Aorta (tissue), 5 donors: ENCODE data around the gene MGA. TPM values are rescaled to one million over a fixed set of nuclear protein-coding genes. Genes with fewer than 3 reads are reported as not detected.
"Not testable (repeated sequence)": the region's sequence is repeated elsewhere in the genome, so short reads cannot be mapped to it uniquely, and the experiment has no call there.

ENCODE experiments used
- ATAC-seq: fragments of 200-7000 bp; cut with Tn5 transposase; one replicate; pipeline ENCODE4 v1.9.1; 2022; ENCODE audit warnings: moderate library complexity; ENCODE audit not compliant: low FRiP score
- DNase-seq, 2 donors: peaks; one replicate each; pipeline ENCODE4 v3.0.0-alpha.2; 2020
- H3K27ac ChIP-seq, 2 donors: one replicate each; pipeline ENCODE4 v1.5.1; 2013; ENCODE audit warnings: low read length in 2 of 2, mild to moderate bottlenecking in 2 of 2, moderate library complexity in 2 of 2, control low read depth in 1 of 2, inconsistent platforms in 1 of 2, low read depth in 1 of 2
- H3K27me3 ChIP-seq, 2 donors: one replicate each; pipeline ENCODE4 v1.6.1; 2013; ENCODE audit warnings: control low read depth in 1 of 2, low read length in 1 of 2, mild to moderate bottlenecking in 1 of 2, moderate library complexity in 1 of 2; ENCODE audit not compliant: insufficient read depth in 2 of 2, control insufficient read depth in 1 of 2
- H3K36me3 ChIP-seq, 2 donors: one replicate each; pipeline ENCODE4 v1.6.1; 2013; ENCODE audit warnings: control low read depth in 1 of 2, low read length in 1 of 2, mild to moderate bottlenecking in 1 of 2; ENCODE audit not compliant: insufficient read depth in 2 of 2, control insufficient read depth in 1 of 2
- H3K4me1 ChIP-seq, 2 donors: one replicate each; pipeline ENCODE4 v1.6.1; 2013; ENCODE audit warnings: low read length in 2 of 2, control low read depth in 1 of 2, mild to moderate bottlenecking in 1 of 2, moderate library complexity in 1 of 2; ENCODE audit not compliant: insufficient read depth in 2 of 2, control insufficient read depth in 1 of 2
- H3K4me3 ChIP-seq, 2 donors: one replicate each; pipeline ENCODE4 v1.5.1; 2013; ENCODE audit warnings: low read length in 2 of 2, control low read depth in 1 of 2, mild to moderate bottlenecking in 1 of 2
- H3K9me3 ChIP-seq: one replicate; pipeline ENCODE4 v1.6.1; 2013; ENCODE audit warnings: mild to moderate bottlenecking, low read length; ENCODE audit not compliant: control insufficient read depth
- WGBS, 2 donors: extraction: QIAGEN DNeasy Blood & Tissue Kit; methylation state at CpG; one replicate each; pipeline ENCODE4 v1.1.7; 2013; 5-methylcytosine and 5-hydroxymethylcytosine counted together
- intact Hi-C, 2 donors: fragments of 100-400 bp; cut with DNase I; formaldehyde crosslinking; loops; one replicate each; pipeline versions ENCODE4 v1.14.2 to v1.15.0; 2022
- polyA plus RNA-seq, 2 donors: library from polyadenylated mRNA; stranded (reverse); fragments of 200-250 nt; gene quantifications; one replicate each; pipeline ENCODE4 v1.2.3, GENCODE V29; 2013
- total RNA-seq, 2 donors: library from RNA; stranded (reverse); fragmentation: NEBNext Ultra II Directional; extraction: Animal tissue kit (Norgen Biotek cat#: 25700); gene quantifications; one replicate each; pipeline ENCODE4 v1.2.1, GENCODE V29; 2021
- donor health status: healthy with polysubstance abuse.
- donor health status: Bipolar disorder and iron deficiency.
- donor health status: DM: no; HTN: no; CAD: no.
- donor health status: DM: no; HTN: no; CAD: no.
- donor health status: DM: yes; HTN: yes; CAD: no.

The MGA gene
- total and polyA plus RNA-seq, 4 donors: 1.9 to 46.6 (median 25.1) TPM

DNA sequence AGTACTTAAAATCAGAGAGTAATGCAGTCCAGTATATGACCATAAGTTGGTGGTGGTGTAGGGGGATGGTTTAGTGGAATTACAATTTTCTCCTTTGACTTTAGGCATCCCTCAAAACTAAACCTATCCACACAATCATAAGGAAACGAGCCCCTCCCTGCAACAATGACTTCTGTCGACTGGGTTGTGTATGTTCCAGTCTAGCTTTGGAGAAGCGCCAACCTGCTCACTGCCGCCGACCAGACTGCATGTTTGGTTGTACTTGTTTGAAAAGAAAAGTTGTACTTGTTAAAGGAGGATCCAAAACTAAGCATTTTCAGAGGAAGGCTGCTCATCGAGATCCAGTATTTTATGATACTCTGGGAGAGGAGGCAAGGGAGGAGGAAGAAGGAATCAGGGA is 52.8 kb downstream of the MGA start:
- ATAC-seq: no peak
- no peaks in the 10 kb centered on the region for H3K4me1 ChIP-seq
- no peak overlapping the region for H3K4me3 ChIP-seq
- intact Hi-C loops: no loop called here
- H3K9me3 ChIP-seq: no peaks in the 10 kb centered on the region
- no peak overlapping the region for H3K27ac ChIP-seq
- 17 to 18% methylated on average over 6 of the region's 6 CpGs for WGBS, 2 donors
- DNase-seq: no peak
- no peaks in the 10 kb centered on the region for H3K27me3 ChIP-seq
- peaks cover 5 to 6% of the 10 kb centered on the region in 2 donors for H3K36me3 ChIP-seq

GRCh38 chr15:41714291-41714690 is 54.1 kb downstream of the MGA start:
- Histone ChIP-seq H3K27ac (no peak overlapping the region), H3K4me3 (no peak overlapping the region), H3K36me3 (peaks cover 5 to 6% of the 10 kb centered on the region in 2 donors), H3K4me1 (no peaks in the 10 kb centered on the region), H3K27me3 (no peaks in the 10 kb centered on the region), H3K9me3 (no peaks in the 10 kb centered on the region)
- 68 to 71% methylated on average over 3 of the region's 3 CpGs for WGBS, 2 donors
- ATAC-seq (no peak), DNase-seq (no peak)
- intact Hi-C loops: no loop called here

DNA sequence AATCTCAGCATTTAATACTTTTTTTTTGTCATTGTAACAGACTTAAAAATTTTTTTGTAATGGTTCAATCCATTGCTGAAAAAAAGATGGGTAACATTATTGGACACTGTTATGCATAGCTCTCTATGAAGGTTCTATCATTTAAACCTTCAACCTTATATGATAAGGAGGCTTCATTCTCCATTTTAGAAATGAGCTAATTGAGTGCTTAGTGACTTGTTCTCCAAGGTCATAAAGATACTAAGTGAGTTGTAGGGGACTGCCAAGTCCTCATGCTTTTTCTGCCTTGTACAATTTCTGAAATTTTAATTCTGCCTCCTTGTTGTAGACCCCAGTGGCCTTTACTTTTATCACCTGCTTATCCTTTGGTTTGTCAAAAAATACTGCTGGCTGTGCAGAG is 56.7 kb downstream of the MGA start:
- ATAC-seq: no peak
- intact Hi-C loops: no loop called here

GRCh38 chr15:41727143-41727542 is 66.9 kb downstream of the MGA start:
- WGBS, 2 donors: 95 to 99% methylated on average over 3 of the region's 3 CpGs
- ATAC-seq (no peak), DNase-seq (no peak)
- H3K27me3 ChIP-seq: no peaks in the 10 kb centered on the region
- H3K36me3 ChIP-seq: no peaks in the 10 kb centered on the region
- H3K4me1 ChIP-seq: no peaks in the 10 kb centered on the region
- H3K9me3 ChIP-seq: no peaks in the 10 kb centered on the region
- no peak overlapping the region for H3K4me3 ChIP-seq
- H3K27ac ChIP-seq: no peak overlapping the region
- intact Hi-C loops: no loop called here

More for the DNA sequence above, 56.7 kb downstream of the MGA start:
- Histone ChIP-seq H3K27me3 (no peaks in the 10 kb centered on the region), H3K36me3 (peaks cover 0 to 2% of the 10 kb centered on the region in 2 donors), H3K27ac (no peak overlapping the region), H3K9me3 (no peaks in the 10 kb centered on the region), H3K4me1 (no peaks in the 10 kb centered on the region), H3K4me3 (no peak overlapping the region)
- no peak for DNase-seq

DNA sequence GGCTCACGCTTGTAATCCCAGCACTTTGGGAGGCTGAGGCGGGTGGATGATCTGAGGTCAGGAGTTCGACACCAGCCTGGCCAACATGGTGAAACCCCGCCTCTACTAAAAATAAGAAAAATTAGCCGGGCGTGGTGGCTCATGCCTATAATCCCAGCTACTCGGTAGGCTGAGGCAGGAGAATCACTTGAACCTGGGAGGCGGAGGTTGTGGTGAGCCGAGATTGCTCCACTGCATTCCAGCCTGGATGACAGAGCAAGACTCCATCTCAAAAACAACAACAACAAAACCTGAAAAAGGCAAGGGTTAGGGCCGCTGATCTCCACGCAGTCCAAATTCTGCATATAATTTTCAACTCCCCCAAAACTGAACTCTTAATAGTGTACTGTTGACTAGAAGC is 67.9 kb downstream of the MGA start:
- WGBS, 2 donors: 92 to 95% methylated on average over 11 of the region's 11 CpGs
- H3K27ac ChIP-seq, H3K9me3 ChIP-seq, intact Hi-C loops, H3K36me3 ChIP-seq, DNase-seq, ATAC-seq, H3K4me3 ChIP-seq, H3K4me1 ChIP-seq, H3K27me3 ChIP-seq: not testable (repeated sequence)

DNA sequence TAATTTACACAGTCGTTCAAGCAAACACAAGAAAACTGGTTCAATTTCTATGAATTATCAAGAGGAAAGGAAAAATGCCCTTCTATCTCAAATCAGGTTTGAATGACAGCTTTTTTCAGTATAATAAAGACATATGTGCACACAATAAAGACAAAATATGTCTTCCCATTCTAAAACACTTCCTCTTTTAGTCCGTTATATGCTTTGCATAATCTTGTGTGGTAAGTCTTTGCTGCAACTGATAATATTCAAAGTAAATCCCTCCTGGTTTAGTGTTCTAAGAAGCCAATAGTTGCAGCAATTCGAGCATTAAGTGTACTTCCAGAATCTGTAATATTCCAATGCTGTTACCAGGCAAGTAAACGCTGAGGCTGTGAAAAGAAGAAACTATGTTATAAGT is 70.3 kb downstream of the MGA start:
- no peak for DNase-seq
- Histone ChIP-seq H3K27ac (no peak overlapping the region), H3K9me3 (no peaks in the 10 kb centered on the region), H3K4me1 (no peaks in the 10 kb centered on the region), H3K4me3 (no peak overlapping the region), H3K27me3 (no peaks in the 10 kb centered on the region), H3K36me3 (peaks cover 0 to 2% of the 10 kb centered on the region in 2 donors)
- intact Hi-C loops: no loop called here
- 84% methylated on average over 4 of the region's 4 CpGs for WGBS, 2 donors
- no peak for ATAC-seq

GRCh38 chr15:41732483-41732882 is 72.3 kb downstream of the MGA start:
- no peak for DNase-seq
- Histone ChIP-seq H3K4me3 (no peak overlapping the region), H3K9me3 (no peaks in the 10 kb centered on the region), H3K27ac (no peak overlapping the region), H3K27me3 (no peaks in the 10 kb centered on the region), H3K36me3 (peaks cover 2 to 5% of the 10 kb centered on the region in 2 donors), H3K4me1 (no peaks in the 10 kb centered on the region)
- 96 to 98% methylated on average over 1 of the region's 1 CpG for WGBS, 2 donors
- intact Hi-C loops: no loop called here
- ATAC-seq: no peak

- Histone ChIP-seq H3K27me3 (no peaks in the 10 kb centered on the region), H3K4me1 (no peaks in the 10 kb centered on the region), H3K27ac (no peak overlapping the region), H3K4me3 (no peak overlapping the region), H3K9me3 (no peaks in the 10 kb centered on the region), H3K36me3 (peaks cover 5% of the 10 kb centered on the region in 2 donors)
- WGBS, 2 donors: 87 to 95% methylated on average over 4 of the region's 4 CpGs
- DNase-seq (no peak), ATAC-seq (no peak)
- intact Hi-C loops: no loop called here
These were observed 73.9 kb downstream of the MGA start for GRCh38 chr15:41734079-41734478.

- H3K9me3 ChIP-seq: no peaks in the 10 kb centered on the region
- no peak overlapping the region for H3K4me3 ChIP-seq
- H3K36me3 ChIP-seq: peaks cover 5 to 6% of the 10 kb centered on the region in 2 donors
- H3K4me1 ChIP-seq: no peaks in the 10 kb centered on the region
- 92 to 94% methylated on average over 4 of the region's 4 CpGs for WGBS, 2 donors
- H3K27ac ChIP-seq: no peak overlapping the region
- DNase-seq (no peak), ATAC-seq (no peak)
- H3K27me3 ChIP-seq: no peaks in the 10 kb centered on the region
- intact Hi-C loops: no loop called here
These were observed 74.8 kb downstream of the MGA start for GRCh38 chr15:41735046-41735445.
